Breast epithelium (tissue), 3 donors: ENCODE results near the gene GPR37L1.

ENCODE experiments used
- POLR2A ChIP-seq: fragments of 450-650 bp; IDR thresholded peaks from one replicate; pipeline ENCODE4 v1.6.1; 2016; ENCODE audit warnings: antibody characterized with exemption, mild to moderate bottlenecking, moderate library complexity
- POLR2AphosphoS5 ChIP-seq, 3 donors: sonication (generic); formaldehyde crosslinking; IDR thresholded peaks; one replicate each; pipeline ENCODE4 v1.6.1; 2017; ENCODE audit warnings: antibody characterized with exemption in 3 of 3
- TF ChIP-seq, protein P1 (sequence below), 3 donors: fragments of 450-650 bp; IDR thresholded peaks; one replicate each; pipeline ENCODE4 v1.5.1; 2016 to 2017; ENCODE audit warnings: antibody characterized with exemption in 3 of 3, mild to moderate bottlenecking in 3 of 3, moderate library complexity in 3 of 3

- TF ChIP-seq, protein P1, sequence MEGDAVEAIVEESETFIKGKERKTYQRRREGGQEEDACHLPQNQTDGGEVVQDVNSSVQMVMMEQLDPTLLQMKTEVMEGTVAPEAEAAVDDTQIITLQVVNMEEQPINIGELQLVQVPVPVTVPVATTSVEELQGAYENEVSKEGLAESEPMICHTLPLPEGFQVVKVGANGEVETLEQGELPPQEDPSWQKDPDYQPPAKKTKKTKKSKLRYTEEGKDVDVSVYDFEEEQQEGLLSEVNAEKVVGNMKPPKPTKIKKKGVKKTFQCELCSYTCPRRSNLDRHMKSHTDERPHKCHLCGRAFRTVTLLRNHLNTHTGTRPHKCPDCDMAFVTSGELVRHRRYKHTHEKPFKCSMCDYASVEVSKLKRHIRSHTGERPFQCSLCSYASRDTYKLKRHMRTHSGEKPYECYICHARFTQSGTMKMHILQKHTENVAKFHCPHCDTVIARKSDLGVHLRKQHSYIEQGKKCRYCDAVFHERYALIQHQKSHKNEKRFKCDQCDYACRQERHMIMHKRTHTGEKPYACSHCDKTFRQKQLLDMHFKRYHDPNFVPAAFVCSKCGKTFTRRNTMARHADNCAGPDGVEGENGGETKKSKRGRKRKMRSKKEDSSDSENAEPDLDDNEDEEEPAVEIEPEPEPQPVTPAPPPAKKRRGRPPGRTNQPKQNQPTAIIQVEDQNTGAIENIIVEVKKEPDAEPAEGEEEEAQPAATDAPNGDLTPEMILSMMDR (IDR thresholded peaks at IDR 0.05), result no peak
- TF ChIP-seq POLR2A, result no peak
- TF ChIP-seq POLR2AphosphoS5 (IDR thresholded peaks at IDR 0.05), result no peak
Measured at GRCh38 chr1:202154148-202154765, 31.5 kb downstream of the GPR37L1 start.
